ENCODE measurements around the gene PARP12. TPM values are rescaled to one million over a fixed set of nuclear protein-coding genes. Genes with fewer than 3 reads are reported as not detected.

Gene PARP12
- total and polyA plus RNA-seq, 2 of the 13 experiments (the other 11 are each of a cell fraction or from before 2014, with no cell fraction given): 15.5 to 35.2 TPM

GRCh38 chr7:140021603-140022002 is 41.1 kb downstream of the PARP12 start:
- no peak for FAIRE-seq
- Histone ChIP-seq H3K4me2 (ENCODE audit: low read depth, low read length) (no peak overlapping the region), H4K20me1 (ENCODE audit: insufficient read depth, low read length) (no peaks in the 10 kb centered on the region), H3K9me3 (ENCODE audit: low read length) (no peaks in the 10 kb centered on the region), H3K4me3 (replicated peaks in 1 of 3; ENCODE audit: insufficient read depth in 1 of 3, low read depth in 2 of 3, low read length in 3 of 3) (no peak overlapping the region), H3K27me3 (ENCODE audit: control insufficient read depth in 1 of 2, insufficient read depth in 2 of 2, low read length in 2 of 2) (peaks cover 5 to 25% of the 10 kb centered on the region in 2 experiments; a peak in 4 of 5 replicates), H3K9ac (ENCODE audit: insufficient read depth, low read depth, low read length) (no peak overlapping the region), H2AFZ (ENCODE audit: low read length) (no peak overlapping the region), H3K27ac (ENCODE audit: extremely low read length, insufficient read depth, low read length) (no peak overlapping the region), H3K79me2 (ENCODE audit: insufficient read depth, low read length) (no peaks in the 10 kb centered on the region), H3K4me1 (ENCODE audit: insufficient read depth, low read length) (peaks cover 35% of the 10 kb centered on the region), H3K36me3 (replicated peaks in 1 of 2; ENCODE audit: control insufficient read depth in 1 of 2, insufficient read depth in 2 of 2, low read length in 2 of 2) (0 out of 5 replicates have a peak, but pooled peaks cover 0 to 3% of the 10 kb centered on the region in 2 experiments)
- ChIA-PET CTCF (ENCODE audit: low intra/inter-chr PET ratio, low total read pairs) (no interaction called here), POLR2A (no interaction called here)
- no peak for DNase-seq (ENCODE audit: low spot score)
- in situ Hi-C loops (cut with HindIII; ENCODE audit: extremely low pct_ligation_motif_present, low pct_unique_long_range_greater_than_20kb): no loop called here
- peak; percentile 57 for TF ChIP-seq AGO2 (optimal IDR thresholded peaks at IDR 0.05; ENCODE audit: low read depth, low read length)
- no peak for TF ChIP-seq TOE1 (CRISPR knock-in tag; IDR thresholded peaks at IDR 0.05)
- BruUV-seq (replicated peaks): no TSS peak
- ATAC-seq: no peak
- WGBS (ENCODE audit: low lambda C conversion rate): 92% methylated on average over 8 of the region's 8 CpGs
- intact Hi-C loops (cut with micrococcal nuclease; ENCODE audit: unreplicated experiment): no loop called here

DNA sequence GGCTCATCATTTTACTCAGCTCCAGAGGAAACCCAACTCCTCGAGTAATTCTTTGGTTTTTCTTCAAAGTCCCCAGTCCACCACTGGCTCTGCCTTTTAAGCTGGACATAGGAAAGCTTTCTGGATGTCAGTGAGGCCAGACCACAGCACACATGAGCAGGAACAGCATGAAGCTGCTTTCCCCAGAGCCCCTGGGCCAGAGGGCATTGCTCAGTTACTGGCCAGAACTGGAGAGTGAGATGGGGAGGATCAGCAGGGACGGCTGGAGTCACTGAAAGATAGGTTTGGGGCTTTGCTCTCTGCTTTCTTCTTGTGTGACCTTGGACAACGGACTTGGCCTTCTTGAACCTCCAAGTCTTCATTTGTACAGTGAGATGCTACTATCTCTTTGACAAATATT is 43.1 kb downstream of the PARP12 start:
- Histone ChIP-seq H3K4me2 (ENCODE audit: low read depth, low read length) (peak overlapping the region; percentile 72), H4K20me1 (ENCODE audit: insufficient read depth, low read length) (no peaks in the 10 kb centered on the region), H3K4me3 (replicated peaks in 1 of 3; ENCODE audit: insufficient read depth in 1 of 3, low read depth in 2 of 3, low read length in 3 of 3) (peak overlapping the region in 1 of 3 experiments; percentile 55; a peak in 1 of 6 replicates), H3K36me3 (replicated peaks in 1 of 2; ENCODE audit: control insufficient read depth in 1 of 2, insufficient read depth in 2 of 2, low read length in 2 of 2) (no peaks in the 10 kb centered on the region), H3K9ac (ENCODE audit: insufficient read depth, low read depth, low read length) (no peak overlapping the region), H3K79me2 (ENCODE audit: insufficient read depth, low read length) (no peaks in the 10 kb centered on the region), H3K27ac (ENCODE audit: extremely low read length, insufficient read depth, low read length) (no peak overlapping the region), H3K4me1 (ENCODE audit: insufficient read depth, low read length) (peaks cover 38% of the 10 kb centered on the region), H3K27me3 (ENCODE audit: control insufficient read depth in 1 of 2, insufficient read depth in 2 of 2, low read length in 2 of 2) (peaks cover 5 to 39% of the 10 kb centered on the region in 2 experiments), H3K9me3 (ENCODE audit: low read length) (no peaks in the 10 kb centered on the region), H2AFZ (ENCODE audit: low read length) (no peak overlapping the region)
- in situ Hi-C loops (cut with HindIII; ENCODE audit: extremely low pct_ligation_motif_present, low pct_unique_long_range_greater_than_20kb): no loop called here
- DNase-seq (ENCODE audit: low spot score) (no peak), FAIRE-seq (no peak), ATAC-seq (peak; percentile 31)
- CTCF ChIA-PET (ENCODE audit: low intra/inter-chr PET ratio, low total read pairs): no interaction called here
- POLR2A ChIA-PET: no interaction called here
- intact Hi-C loops (cut with micrococcal nuclease; ENCODE audit: unreplicated experiment): no loop called here
- WGBS (ENCODE audit: low lambda C conversion rate): 34% methylated on average over 3 of the region's 3 CpGs
- no TSS peak for BruUV-seq (replicated peaks)
- TF ChIP-seq, protein P1, sequence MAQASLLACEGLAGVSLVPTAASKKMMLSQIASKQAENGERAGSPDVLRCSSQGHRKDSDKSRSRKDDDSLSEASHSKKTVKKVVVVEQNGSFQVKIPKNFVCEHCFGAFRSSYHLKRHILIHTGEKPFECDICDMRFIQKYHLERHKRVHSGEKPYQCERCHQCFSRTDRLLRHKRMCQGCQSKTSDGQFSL (CRISPR knock-in tag; IDR thresholded peaks at IDR 0.05): no peak
- TF ChIP-seq TAF15 (IDR thresholded peaks at IDR 0.05; ENCODE audit: low read depth, low read length, poor library complexity, severe bottlenecking) (no peak), ELF1 (CRISPR knock-in tag; IDR thresholded peaks at IDR 0.05) (no peak), ZBTB44 (CRISPR knock-in tag; IDR thresholded peaks at IDR 0.05) (no peak), KDM2A (CRISPR knock-in tag; IDR thresholded peaks at IDR 0.05; ENCODE audit: borderline replicate concordance, low read depth) (no peak), ZNF644 (CRISPR knock-in tag; IDR thresholded peaks at IDR 0.05; ENCODE audit: low read depth) (no peak), ZNF260 (CRISPR knock-in tag; IDR thresholded peaks at IDR 0.05; ENCODE audit: borderline replicate concordance, low read depth) (no peak), POGZ (CRISPR knock-in tag; IDR thresholded peaks at IDR 0.05) (no peak), ZNF674 (CRISPR knock-in tag; IDR thresholded peaks at IDR 0.05; ENCODE audit: low read depth) (no peak)
- TF ChIP-seq, protein P2, sequence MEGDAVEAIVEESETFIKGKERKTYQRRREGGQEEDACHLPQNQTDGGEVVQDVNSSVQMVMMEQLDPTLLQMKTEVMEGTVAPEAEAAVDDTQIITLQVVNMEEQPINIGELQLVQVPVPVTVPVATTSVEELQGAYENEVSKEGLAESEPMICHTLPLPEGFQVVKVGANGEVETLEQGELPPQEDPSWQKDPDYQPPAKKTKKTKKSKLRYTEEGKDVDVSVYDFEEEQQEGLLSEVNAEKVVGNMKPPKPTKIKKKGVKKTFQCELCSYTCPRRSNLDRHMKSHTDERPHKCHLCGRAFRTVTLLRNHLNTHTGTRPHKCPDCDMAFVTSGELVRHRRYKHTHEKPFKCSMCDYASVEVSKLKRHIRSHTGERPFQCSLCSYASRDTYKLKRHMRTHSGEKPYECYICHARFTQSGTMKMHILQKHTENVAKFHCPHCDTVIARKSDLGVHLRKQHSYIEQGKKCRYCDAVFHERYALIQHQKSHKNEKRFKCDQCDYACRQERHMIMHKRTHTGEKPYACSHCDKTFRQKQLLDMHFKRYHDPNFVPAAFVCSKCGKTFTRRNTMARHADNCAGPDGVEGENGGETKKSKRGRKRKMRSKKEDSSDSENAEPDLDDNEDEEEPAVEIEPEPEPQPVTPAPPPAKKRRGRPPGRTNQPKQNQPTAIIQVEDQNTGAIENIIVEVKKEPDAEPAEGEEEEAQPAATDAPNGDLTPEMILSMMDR (CRISPR knock-in tag; IDR thresholded peaks at IDR 0.05): no peak
- TF ChIP-seq, protein P3, sequence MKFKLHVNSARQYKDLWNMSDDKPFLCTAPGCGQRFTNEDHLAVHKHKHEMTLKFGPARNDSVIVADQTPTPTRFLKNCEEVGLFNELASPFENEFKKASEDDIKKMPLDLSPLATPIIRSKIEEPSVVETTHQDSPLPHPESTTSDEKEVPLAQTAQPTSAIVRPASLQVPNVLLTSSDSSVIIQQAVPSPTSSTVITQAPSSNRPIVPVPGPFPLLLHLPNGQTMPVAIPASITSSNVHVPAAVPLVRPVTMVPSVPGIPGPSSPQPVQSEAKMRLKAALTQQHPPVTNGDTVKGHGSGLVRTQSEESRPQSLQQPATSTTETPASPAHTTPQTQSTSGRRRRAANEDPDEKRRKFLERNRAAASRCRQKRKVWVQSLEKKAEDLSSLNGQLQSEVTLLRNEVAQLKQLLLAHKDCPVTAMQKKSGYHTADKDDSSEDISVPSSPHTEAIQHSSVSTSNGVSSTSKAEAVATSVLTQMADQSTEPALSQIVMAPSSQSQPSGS (CRISPR knock-in tag; IDR thresholded peaks at IDR 0.05): no peak
